GM12801 (cell line): ENCODE measurements around the gene CCDC68.

ENCODE experiments used
- CTCF ChIP-seq: IDR thresholded peaks from one replicate; pipeline ENCODE4 v1.5.1; 2011; ENCODE audit warnings: control low read depth; ENCODE audit not compliant: insufficient read length; ENCODE audit errors: extremely low read depth

Gene CCDC68

GRCh38 chr18:54960197-54960596, 936 bp upstream of the CCDC68 start:
- TF ChIP-seq CTCF = no peak

GRCh38 chr18:54957996-54958395, 1.3 kb downstream of the CCDC68 start:
- TF ChIP-seq CTCF = no peak

- TF ChIP-seq CTCF = no peak
These were observed 1.9 kb downstream of the CCDC68 start for GRCh38 chr18:54957296-54957832.

GRCh38 chr18:54956506-54956905, 2.8 kb downstream of the CCDC68 start:
- no peak for TF ChIP-seq CTCF

- no peak for TF ChIP-seq CTCF
These were observed 7.2 kb downstream of the CCDC68 start for GRCh38 chr18:54952026-54952425.

GRCh38 chr18:54950221-54950620, 9.0 kb downstream of the CCDC68 start:
- TF ChIP-seq CTCF = no peak

GRCh38 chr18:54949588-54949987, 9.7 kb downstream of the CCDC68 start:
- no peak for TF ChIP-seq CTCF
